Stimulated activated CD8-positive, alpha-beta memory T cell treated with anti-CD3 and anti-CD28 coated beads, Interleukin-12 subunit alpha, Interleukin-12 subunit beta, amount 100 ng/mL, for 24 hours (primary cell): ENCODE data around the gene CAPN13.

ENCODE experiments used
- DNase-seq: peaks from one replicate; pipeline ENCODE4 v3.0.0-alpha.2; 2020; ENCODE audit errors: extremely low read depth

CAPN13 gene

DNA sequence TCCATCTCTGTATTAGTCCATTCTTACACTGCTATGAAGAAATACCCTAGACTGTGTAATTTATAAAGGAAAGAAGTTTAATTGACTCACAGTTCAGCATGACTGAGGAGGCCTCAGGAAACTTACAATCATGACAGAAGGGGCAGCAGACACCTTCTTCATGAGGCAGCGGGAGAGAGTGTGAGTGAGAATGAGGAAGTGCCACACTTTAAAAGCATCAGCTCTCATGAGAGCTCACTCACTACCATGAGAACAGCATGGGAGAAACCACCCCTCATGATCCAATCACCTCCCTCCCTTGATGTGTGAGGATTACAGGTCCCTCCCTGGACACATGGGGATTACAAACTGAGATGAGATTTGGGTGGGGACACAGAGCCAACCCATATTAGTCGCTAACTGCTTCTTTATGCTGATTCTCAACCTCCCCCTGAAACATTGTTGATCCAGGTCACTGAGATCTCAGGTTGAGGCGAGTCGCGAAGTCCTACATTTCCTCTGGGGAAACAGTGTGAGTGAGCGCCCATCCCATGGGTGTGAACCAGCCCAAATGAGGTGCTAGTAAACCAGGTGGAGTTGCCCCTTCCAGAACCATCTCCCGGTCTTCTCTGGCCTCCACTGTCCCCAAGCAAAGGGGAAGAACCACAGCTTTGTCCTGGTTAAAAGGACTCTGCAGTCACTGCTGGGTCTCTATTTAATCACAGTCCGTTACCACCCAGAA lies 123.8 kb downstream of the CAPN13 start:
- DNase-seq = no peak

DNA sequence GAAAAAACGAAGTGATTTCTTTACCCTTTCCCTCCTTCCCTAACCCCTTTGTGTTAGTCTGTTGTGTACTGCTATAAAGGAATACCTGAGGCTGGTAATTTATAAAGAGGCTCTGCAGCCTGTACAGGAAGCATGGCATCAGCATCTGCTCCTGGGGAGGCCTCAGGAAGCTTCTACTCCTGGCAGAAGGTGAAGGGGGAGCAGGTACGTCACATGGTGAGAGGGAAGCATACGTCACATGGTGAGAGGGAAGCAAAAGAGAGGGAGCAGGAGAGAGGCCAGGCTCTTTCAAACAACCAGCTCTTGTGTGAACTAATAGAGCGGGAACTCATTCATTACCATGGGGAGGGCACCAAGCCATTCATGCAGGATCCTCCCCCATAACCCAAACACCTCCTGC lies 126.2 kb downstream of the CAPN13 start:
- no peak for DNase-seq

- no peak for DNase-seq
These were observed 127.1 kb downstream of the CAPN13 start for GRCh38 chr2:30680121-30680520.

GRCh38 chr2:30679426-30680088 lies 127.7 kb downstream of the CAPN13 start:
- DNase-seq = no peak

DNA sequence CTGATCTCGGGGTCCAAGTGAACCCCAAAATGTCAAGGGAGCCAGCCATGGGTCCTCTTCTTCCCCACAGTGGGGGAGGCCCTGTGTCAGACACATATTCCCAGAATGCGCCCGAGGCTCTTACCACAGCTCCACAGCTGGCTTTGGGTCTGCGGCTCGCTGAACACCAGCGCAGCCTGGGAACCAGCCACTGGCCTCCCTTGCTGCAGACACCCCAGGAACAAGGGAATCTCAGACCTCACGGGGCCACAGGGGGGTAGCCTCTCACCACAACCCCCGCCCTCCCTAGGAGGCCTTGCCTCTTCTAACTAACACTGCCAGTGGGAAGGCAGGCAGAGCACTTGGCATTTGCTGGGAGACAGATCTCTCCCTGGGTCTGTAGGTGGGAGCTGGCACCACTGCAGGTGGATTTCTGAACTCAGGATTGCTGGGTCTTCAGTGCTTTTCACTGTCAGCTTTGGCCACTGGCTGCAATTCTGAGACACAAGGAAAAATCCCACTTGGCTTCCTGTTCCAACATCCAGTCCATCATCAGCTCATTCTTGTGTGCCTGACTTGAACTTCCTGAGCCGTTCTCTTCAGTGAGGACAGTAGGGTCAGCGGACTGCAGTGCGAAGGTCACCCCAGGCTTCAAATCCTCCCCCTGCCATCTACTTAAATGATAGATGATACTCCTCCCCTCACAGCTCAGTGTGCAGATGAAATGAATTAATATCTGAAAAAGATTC lies 128.7 kb downstream of the CAPN13 start:
- DNase-seq = no peak

DNA sequence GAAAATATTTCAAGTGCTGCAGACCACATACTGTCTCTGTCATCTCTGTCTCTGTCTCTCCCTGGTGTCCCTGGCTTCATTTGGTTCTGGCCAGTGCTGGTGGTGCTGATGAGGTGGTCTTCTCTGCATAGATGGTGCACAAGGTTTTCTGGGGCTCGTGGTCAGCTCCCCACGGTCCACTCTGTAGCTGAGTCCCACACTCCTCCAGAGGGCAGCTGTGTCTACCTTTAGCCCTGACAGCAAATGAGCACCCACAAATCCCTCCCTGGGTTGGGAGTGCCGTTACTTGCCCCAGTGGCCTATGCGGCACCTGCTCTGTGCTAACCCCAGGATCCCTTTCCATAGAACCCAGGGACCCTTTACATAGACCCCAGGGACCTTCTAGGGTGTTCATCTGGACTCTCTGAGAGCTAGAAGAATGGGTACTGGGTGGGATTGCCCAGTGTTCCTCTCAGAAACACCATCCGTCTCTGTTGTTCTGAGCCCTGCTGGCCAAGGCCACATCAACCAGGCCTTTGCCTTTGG lies 129.3 kb downstream of the CAPN13 start:
- no peak for DNase-seq

DNA sequence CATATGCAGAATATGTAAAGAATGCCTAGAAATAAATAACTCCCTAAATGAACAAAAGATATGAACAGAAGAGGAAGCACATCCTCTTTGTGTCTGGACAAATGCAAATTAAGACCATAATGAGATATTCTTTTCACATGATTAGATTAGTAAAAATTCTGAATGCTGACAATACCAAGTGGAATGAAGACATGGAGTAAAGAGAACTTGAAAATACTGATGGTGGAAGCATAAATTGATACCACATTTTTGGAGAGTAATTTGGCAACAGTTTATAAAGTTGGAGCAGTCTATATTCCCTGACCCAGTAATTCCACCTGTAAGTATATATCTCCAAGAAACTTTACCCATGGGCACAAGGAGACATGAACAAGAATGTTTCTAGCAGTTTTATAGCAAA lies 130.0 kb downstream of the CAPN13 start:
- no peak for DNase-seq

GRCh38 chr2:30675758-30676157 lies 131.5 kb downstream of the CAPN13 start:
- no peak for DNase-seq

DNA sequence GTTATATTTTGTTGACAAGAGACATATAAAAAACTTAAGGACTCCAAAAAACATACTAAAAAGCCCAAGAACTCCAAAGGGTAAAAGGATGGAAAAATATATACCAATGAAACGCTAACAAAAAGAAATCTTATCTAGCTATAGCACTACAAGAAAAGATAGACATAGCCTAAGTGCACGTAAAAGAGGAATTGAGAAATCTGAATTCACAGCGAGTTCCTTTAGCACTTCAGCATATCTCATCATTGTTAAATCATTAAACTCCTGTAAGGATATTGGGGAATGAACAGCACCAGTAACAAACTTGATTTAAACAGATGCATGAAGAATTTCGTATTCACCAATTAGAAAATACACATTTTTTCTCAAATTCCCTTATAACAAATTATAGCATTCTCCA lies 134.1 kb downstream of the CAPN13 start:
- no peak for DNase-seq
